Measurements from ENCODE around the gene GPR157. TPM values are rescaled to one million over a fixed set of nuclear protein-coding genes. Genes with fewer than 3 reads are reported as not detected.
"Not testable (repeated sequence)": the region's sequence is repeated elsewhere in the genome, so short reads cannot be mapped to it uniquely, and the experiment has no call there.

The GPR157 gene
- total RNA-seq, 2 donors from 2014 or later: 6.0 to 13.5 TPM

GRCh38 chr1:9127395-9128165 lies 1.3 kb downstream of the GPR157 start:
- Histone ChIP-seq H3K36me3 (replicated peaks in 1 of 2; ENCODE audit: insufficient read depth in 1 of 2, low read depth in 2 of 2) (no peaks in the 10 kb centered on the region), H3K4me3 (peak overlapping the region; percentile 20 to 27), H3K27me3 (no peaks in the 10 kb centered on the region), H3K4me1 (peaks cover 30% of the 10 kb centered on the region), H3K27ac (peak overlapping the region; percentile 82 to 90 (median 86)), H3K9me3 (no peaks in the 10 kb centered on the region)
- ATAC-seq (no peak), DNase-seq (peak in 3 of 4 donors; percentile 26 to 45 (median 37))
- WGBS, 2 donors: 38% methylated on average over 15 to 19 of the region's 19 CpGs
- intact Hi-C loops (cut with DNase I): no loop called here
- TF ChIP-seq, protein P1, sequence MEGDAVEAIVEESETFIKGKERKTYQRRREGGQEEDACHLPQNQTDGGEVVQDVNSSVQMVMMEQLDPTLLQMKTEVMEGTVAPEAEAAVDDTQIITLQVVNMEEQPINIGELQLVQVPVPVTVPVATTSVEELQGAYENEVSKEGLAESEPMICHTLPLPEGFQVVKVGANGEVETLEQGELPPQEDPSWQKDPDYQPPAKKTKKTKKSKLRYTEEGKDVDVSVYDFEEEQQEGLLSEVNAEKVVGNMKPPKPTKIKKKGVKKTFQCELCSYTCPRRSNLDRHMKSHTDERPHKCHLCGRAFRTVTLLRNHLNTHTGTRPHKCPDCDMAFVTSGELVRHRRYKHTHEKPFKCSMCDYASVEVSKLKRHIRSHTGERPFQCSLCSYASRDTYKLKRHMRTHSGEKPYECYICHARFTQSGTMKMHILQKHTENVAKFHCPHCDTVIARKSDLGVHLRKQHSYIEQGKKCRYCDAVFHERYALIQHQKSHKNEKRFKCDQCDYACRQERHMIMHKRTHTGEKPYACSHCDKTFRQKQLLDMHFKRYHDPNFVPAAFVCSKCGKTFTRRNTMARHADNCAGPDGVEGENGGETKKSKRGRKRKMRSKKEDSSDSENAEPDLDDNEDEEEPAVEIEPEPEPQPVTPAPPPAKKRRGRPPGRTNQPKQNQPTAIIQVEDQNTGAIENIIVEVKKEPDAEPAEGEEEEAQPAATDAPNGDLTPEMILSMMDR (IDR thresholded peaks at IDR 0.05): no peak
- TF ChIP-seq POLR2A (IDR thresholded peaks at IDR 0.05): no peak

DNA sequence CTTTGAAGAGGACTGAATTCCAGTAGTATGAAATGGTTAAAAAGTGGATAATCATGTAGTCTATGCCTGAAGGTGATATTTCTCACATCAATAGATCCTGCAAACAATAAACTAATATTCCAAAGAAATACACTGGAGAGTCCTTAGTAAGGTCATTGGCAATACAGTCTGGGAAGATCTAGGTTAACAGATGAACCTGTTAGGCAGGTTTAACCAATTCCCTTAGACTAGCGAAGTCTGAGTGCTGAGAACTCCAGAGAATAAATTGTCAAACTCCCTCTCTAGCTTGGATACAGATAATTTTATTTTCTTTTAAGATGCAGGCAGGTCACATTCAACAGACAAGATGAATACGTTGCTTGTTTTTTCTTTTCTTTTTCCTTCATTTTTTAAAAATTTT lies 2.4 kb downstream of the GPR157 start:
- no peaks in the 10 kb centered on the region for H3K36me3 ChIP-seq (replicated peaks in 1 of 2; ENCODE audit: insufficient read depth in 1 of 2, low read depth in 2 of 2)
- no peak for ATAC-seq
- intact Hi-C loops (cut with DNase I): no loop called here
- no peaks in the 10 kb centered on the region for H3K27me3 ChIP-seq
- H3K4me3 ChIP-seq: no peak overlapping the region
- 38 to 48% methylated on average over 2 of the region's 2 CpGs for WGBS, 2 donors
- TF ChIP-seq, protein P1 (IDR thresholded peaks at IDR 0.05): no peak
- no peak for TF ChIP-seq POLR2A (IDR thresholded peaks at IDR 0.05)
- no peak for DNase-seq
- H3K4me1 ChIP-seq: peaks cover 30% of the 10 kb centered on the region
- no peaks in the 10 kb centered on the region for H3K9me3 ChIP-seq
- no peak overlapping the region for H3K27ac ChIP-seq

DNA sequence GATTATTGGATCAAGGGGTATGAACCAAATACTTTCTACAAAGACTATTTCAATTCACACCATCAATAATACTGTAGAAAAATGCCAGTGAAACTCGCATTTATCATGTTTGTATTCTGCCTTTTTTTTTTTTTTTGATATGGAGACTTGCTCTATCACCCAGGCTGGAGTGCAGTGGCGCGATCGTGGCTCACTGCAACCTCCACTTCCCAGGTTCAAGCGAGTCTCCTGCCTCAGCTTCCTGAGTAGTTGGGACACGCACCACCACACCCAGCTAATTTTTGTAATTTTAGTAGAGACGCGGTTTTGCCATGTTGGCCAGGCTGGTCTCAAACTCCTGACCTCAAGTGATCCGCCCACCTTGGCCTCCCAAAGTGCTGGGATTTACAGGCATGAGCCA lies 3.1 kb downstream of the GPR157 start:
- H3K4me3 ChIP-seq; H3K9me3 ChIP-seq; H3K36me3 ChIP-seq (replicated peaks in 1 of 2; ENCODE audit: insufficient read depth in 1 of 2, low read depth in 2 of 2); H3K27ac ChIP-seq; DNase-seq; intact Hi-C loops (cut with DNase I); H3K27me3 ChIP-seq; ATAC-seq: not testable (repeated sequence)
- 84 to 90% methylated on average over 9 of the region's 9 CpGs for WGBS, 2 donors
- H3K4me1 ChIP-seq: peaks cover 30% of the 10 kb centered on the region

DNA sequence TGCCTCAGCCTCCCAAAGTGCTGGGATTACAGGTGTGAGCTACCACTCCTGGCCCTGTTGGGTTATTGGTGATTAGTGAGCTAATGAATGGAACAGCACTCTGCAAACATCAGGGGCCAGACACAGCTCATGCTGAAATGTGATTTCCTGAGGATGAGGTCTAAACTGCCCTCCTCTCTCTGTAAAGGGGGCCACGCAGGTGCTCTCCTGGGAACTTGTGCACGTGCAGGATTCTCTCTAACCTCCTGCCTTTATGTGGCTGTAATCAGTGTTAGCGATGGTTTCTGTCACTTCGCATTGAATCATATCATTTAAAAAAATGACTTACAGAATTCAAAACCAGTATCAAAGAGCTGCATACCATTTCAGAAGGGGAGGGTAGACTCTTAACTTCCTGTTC lies 3.6 kb downstream of the GPR157 start:
- DNase-seq: no peak
- H3K4me1 ChIP-seq: peaks cover 30% of the 10 kb centered on the region
- no peak overlapping the region for H3K4me3 ChIP-seq

GRCh38 chr1:9124389-9124788 lies 4.5 kb downstream of the GPR157 start:
- H3K4me1 ChIP-seq: peaks cover 30% of the 10 kb centered on the region
- H3K36me3 ChIP-seq (replicated peaks in 1 of 2; ENCODE audit: insufficient read depth in 1 of 2, low read depth in 2 of 2); H3K27me3 ChIP-seq; H3K9me3 ChIP-seq; ATAC-seq; DNase-seq; H3K4me3 ChIP-seq; H3K27ac ChIP-seq; intact Hi-C loops (cut with DNase I): not testable (repeated sequence)
- 80 to 84% methylated on average over 6 to 7 of the region's 8 CpGs for WGBS, 2 donors

More for the DNA sequence above, 3.6 kb downstream of the GPR157 start:
- Histone ChIP-seq H3K27ac (no peak overlapping the region), H3K36me3 (replicated peaks in 1 of 2; ENCODE audit: insufficient read depth in 1 of 2, low read depth in 2 of 2) (no peaks in the 10 kb centered on the region), H3K9me3 (no peaks in the 10 kb centered on the region), H3K27me3 (no peaks in the 10 kb centered on the region)
- 72 to 74% methylated on average over 4 of the region's 4 CpGs for WGBS, 2 donors
- intact Hi-C loops (cut with DNase I): no loop called here
- no peak for TF ChIP-seq POLR2A (IDR thresholded peaks at IDR 0.05)
- TF ChIP-seq, protein P1 (IDR thresholded peaks at IDR 0.05): no peak
- ATAC-seq: no peak

DNA sequence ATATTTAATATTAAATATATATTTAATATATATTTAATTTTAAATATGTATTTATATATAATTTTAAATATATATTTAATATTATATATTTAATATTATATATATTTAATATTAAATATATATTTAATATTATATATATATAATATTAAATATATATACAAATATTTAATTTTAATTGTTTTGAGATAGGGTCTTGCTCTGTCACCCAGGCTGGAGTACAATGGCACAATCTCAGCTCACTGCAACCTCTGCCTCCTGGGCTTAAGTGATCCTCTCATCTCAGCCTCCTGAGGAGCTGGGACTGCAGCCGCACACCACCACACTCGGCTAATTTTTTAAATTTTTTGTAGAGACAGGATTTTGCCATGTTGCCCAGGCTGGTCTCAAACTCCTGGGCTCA lies 5.2 kb downstream of the GPR157 start:
- H3K4me3 ChIP-seq; DNase-seq; H3K27ac ChIP-seq; H3K27me3 ChIP-seq; ATAC-seq; H3K36me3 ChIP-seq (replicated peaks in 1 of 2; ENCODE audit: insufficient read depth in 1 of 2, low read depth in 2 of 2); intact Hi-C loops (cut with DNase I); H3K9me3 ChIP-seq: not testable (repeated sequence)
- H3K4me1 ChIP-seq: peaks cover 29% of the 10 kb centered on the region
- WGBS, 2 donors: 85 to 93% methylated on average over 2 of the region's 2 CpGs

All from body of pancreas (tissue), 4 donors.